Body of pancreas (tissue), 4 donors: Measurements from ENCODE around the gene TNRC6B. TPM values are rescaled to one million over a fixed set of nuclear protein-coding genes. Genes with fewer than 3 reads are reported as not detected.

Experiments used
- ATAC-seq: fragments of 150-250 bp; one replicate; pipeline ENCODE4 v1.9.1; 2016
- DNase-seq, 4 donors: peaks; one replicate each; pipeline ENCODE4 v3.0.0-alpha.2; 2019
- H3K27ac ChIP-seq, 4 donors: fragments of 200-600 bp; sonication (generic); 1 replicate in 3 of 4; 2 replicates in 1 of 4; pipeline versions ENCODE4 v1.5.1 to v1.6.1; 2016 to 2019; ENCODE audit warnings: mild to moderate bottlenecking in 1 of 4, mixed read lengths in 1 of 4, moderate library complexity in 1 of 4
- H3K27me3 ChIP-seq, 2 donors: fragments of 200-600 bp; sonication (generic); one replicate each; pipeline ENCODE4 v1.6.0; 2016; ENCODE audit warnings: mild to moderate bottlenecking in 1 of 2
- H3K36me3 ChIP-seq, 2 donors: fragments of 200-600 bp; sonication (generic); replicated peaks in 1 of 2; 2 replicates each; pipeline ENCODE4 v1.5.1; 2016; ENCODE audit warnings: low read depth in 2 of 2; ENCODE audit not compliant: insufficient read depth in 1 of 2
- H3K4me1 ChIP-seq: fragments of 200-600 bp; sonication (generic); one replicate; pipeline ENCODE4 v1.6.0; 2016
- H3K4me3 ChIP-seq, 2 donors: fragments of 200-600 bp; sonication (generic); 1 replicate in 1 of 2; 2 replicates in 1 of 2; pipeline ENCODE4 v1.5.1; 2016 to 2019
- H3K9me3 ChIP-seq, 3 donors: fragments of 200-600 bp; sonication (generic); 1 replicate in 2 of 3; 2 replicates in 1 of 3; pipeline ENCODE4 v1.5.1; 2016
- POLR2A ChIP-seq, 3 donors: fragments of 450-650 bp; IDR thresholded peaks; one replicate each; pipeline ENCODE4 v1.6.1; 2016; ENCODE audit warnings: antibody characterized with exemption in 3 of 3, mild to moderate bottlenecking in 2 of 3
- WGBS, 2 donors: methylation state at CpG; one replicate each; pipeline ENCODE4 v1.1.5; 2017; 5-methylcytosine and 5-hydroxymethylcytosine counted together
- intact Hi-C: fragments of 100-400 bp; cut with DNase I; formaldehyde crosslinking; loops from one replicate; pipeline ENCODE4 v1.15.1; 2023
- total RNA-seq, 2 donors: library from RNA; depleted of rRNA; stranded (reverse); fragments of >200 nt; gene quantifications; one replicate each; pipeline ENCODE4 v1.1.0, GENCODE V29; 2016
- TF ChIP-seq, protein P1 (sequence below), 7 experiments: fragments of 450-650 bp in 4 of 7; fragments of 200-600 bp in 3 of 7; sonication (generic) in 3 of 7; IDR thresholded peaks; one replicate each; pipeline ENCODE4 v1.5.1; 2016 to 2019; ENCODE audit warnings: antibody characterized with exemption in 7 of 7

The TNRC6B gene
- total RNA-seq, 2 donors from 2014 or later, result 25.2 to 39.9 TPM

DNA sequence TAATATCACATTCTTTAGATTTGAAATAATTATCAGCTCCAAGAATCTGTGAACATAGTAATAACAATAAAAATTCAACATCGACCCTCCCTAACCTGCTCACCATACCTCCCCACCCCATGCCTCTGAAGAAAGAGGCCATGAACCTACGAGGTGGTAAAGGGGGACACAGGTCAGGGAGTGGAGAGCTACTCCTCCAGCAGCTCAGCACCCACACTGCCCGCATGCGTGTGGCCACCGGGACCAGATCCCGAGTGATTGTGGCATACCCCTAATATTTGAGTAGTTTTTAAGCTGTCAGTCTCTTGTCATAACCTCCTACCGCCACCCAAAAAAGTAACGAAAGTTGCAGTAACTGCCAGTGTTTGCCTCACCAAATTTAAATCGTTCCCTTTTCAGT lies 151.7 kb downstream of the TNRC6B start:
- 84 to 93% methylated on average over 8 to 9 of the region's 9 CpGs for WGBS, 2 donors
- no peak for DNase-seq
- no peak overlapping the region for H3K4me3 ChIP-seq
- intact Hi-C loops, result no loop called here
- H3K36me3 ChIP-seq, result peaks cover 0 to 3% of the 10 kb centered on the region in 2 donors
- no peak overlapping the region for H3K27ac ChIP-seq
- H3K4me1 ChIP-seq, result peaks cover 5% of the 10 kb centered on the region
- H3K27me3 ChIP-seq, result no peaks in the 10 kb centered on the region
- H3K9me3 ChIP-seq, result no peaks in the 10 kb centered on the region
- TF ChIP-seq, protein P1, sequence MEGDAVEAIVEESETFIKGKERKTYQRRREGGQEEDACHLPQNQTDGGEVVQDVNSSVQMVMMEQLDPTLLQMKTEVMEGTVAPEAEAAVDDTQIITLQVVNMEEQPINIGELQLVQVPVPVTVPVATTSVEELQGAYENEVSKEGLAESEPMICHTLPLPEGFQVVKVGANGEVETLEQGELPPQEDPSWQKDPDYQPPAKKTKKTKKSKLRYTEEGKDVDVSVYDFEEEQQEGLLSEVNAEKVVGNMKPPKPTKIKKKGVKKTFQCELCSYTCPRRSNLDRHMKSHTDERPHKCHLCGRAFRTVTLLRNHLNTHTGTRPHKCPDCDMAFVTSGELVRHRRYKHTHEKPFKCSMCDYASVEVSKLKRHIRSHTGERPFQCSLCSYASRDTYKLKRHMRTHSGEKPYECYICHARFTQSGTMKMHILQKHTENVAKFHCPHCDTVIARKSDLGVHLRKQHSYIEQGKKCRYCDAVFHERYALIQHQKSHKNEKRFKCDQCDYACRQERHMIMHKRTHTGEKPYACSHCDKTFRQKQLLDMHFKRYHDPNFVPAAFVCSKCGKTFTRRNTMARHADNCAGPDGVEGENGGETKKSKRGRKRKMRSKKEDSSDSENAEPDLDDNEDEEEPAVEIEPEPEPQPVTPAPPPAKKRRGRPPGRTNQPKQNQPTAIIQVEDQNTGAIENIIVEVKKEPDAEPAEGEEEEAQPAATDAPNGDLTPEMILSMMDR (IDR thresholded peaks at IDR 0.05), result no peak
- no peak for TF ChIP-seq POLR2A (IDR thresholded peaks at IDR 0.05)
- ATAC-seq, result no peak

- Histone ChIP-seq H3K36me3 (peaks cover 0 to 3% of the 10 kb centered on the region in 2 donors), H3K27ac (no peak overlapping the region), H3K9me3 (no peaks in the 10 kb centered on the region), H3K27me3 (no peaks in the 10 kb centered on the region), H3K4me3 (no peak overlapping the region), H3K4me1 (peaks cover 5% of the 10 kb centered on the region)
- TF ChIP-seq, protein P1 (IDR thresholded peaks at IDR 0.05), result no peak
- no peak for TF ChIP-seq POLR2A (IDR thresholded peaks at IDR 0.05)
- intact Hi-C loops, result no loop called here
- 89 to 91% methylated on average over 4 of the region's 4 CpGs for WGBS, 2 donors
- ATAC-seq (no peak), DNase-seq (no peak)
Measured at GRCh38 chr22:40330086-40330485, 152.4 kb downstream of the TNRC6B start.

- DNase-seq, result no peak
- peaks cover 0 to 3% of the 10 kb centered on the region in 2 donors for H3K36me3 ChIP-seq
- no peak overlapping the region for H3K27ac ChIP-seq
- TF ChIP-seq, protein P1 (IDR thresholded peaks at IDR 0.05), result no peak
- TF ChIP-seq POLR2A (IDR thresholded peaks at IDR 0.05), result no peak
- intact Hi-C loops, result no loop called here
- H3K9me3 ChIP-seq, result no peaks in the 10 kb centered on the region
- peaks cover 5% of the 10 kb centered on the region for H3K4me1 ChIP-seq
- no peak overlapping the region for H3K4me3 ChIP-seq
- no peaks in the 10 kb centered on the region for H3K27me3 ChIP-seq
- ATAC-seq, result no peak
- WGBS, 2 donors, result 82 to 92% methylated on average over 10 of the region's 10 CpGs
Measured at GRCh38 chr22:40330615-40331014, 152.9 kb downstream of the TNRC6B start.

DNA sequence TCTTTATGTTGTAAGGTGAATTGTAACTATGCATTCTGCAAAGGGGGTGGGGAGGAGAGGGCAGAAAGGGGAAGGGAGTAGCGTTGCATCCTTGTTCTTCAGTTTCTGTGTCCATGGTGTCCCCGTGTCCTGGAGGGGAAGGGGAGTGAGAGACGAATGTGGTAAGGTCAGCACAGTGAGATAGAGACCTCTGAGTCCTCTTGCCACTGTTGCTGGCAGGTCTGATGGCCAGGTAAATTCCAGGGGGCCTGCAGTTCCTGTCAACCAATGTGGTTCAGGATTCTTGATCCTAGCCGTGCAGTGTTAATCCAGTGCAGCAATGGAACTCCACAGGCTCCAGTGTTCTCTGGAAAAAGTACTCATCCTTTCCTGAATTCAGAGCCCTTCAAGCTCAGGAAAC lies 154.0 kb downstream of the TNRC6B start:
- Histone ChIP-seq H3K27ac (no peak overlapping the region), H3K27me3 (no peaks in the 10 kb centered on the region), H3K36me3 (peaks cover 0 to 3% of the 10 kb centered on the region in 2 donors), H3K9me3 (no peaks in the 10 kb centered on the region), H3K4me1 (peaks cover 5% of the 10 kb centered on the region), H3K4me3 (no peak overlapping the region)
- 79 to 81% methylated on average over 4 of the region's 4 CpGs for WGBS, 2 donors
- intact Hi-C loops, result no loop called here
- no peak for ATAC-seq
- no peak for DNase-seq
- no peak for TF ChIP-seq POLR2A (IDR thresholded peaks at IDR 0.05)
- TF ChIP-seq, protein P1 (IDR thresholded peaks at IDR 0.05), result no peak

DNA sequence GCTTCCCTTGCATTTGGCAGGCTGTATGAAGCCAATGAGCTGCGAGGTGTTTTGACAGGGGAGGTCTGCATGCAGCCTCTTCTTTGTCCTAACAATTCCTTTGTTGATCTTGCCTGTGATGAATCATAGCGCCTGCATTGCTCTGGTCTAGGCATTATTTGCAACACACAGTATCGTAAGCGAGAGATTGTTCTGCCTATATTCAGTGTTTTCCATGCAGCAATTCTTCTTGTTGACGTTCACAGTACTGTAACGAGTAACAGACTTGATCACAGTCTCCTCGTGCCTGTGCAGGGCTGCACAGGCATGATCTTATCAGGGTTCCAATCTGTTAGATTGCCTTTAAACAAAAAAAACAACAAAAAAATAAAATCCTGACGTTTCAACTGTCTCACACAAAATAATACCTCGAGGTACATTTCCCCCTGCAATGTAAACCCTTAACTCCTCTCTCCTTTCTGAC lies 154.6 kb downstream of the TNRC6B start:
- DNase-seq (no peak), ATAC-seq (no peak)
- H3K36me3 ChIP-seq, result no peaks in the 10 kb centered on the region
- H3K9me3 ChIP-seq, result no peaks in the 10 kb centered on the region
- H3K27ac ChIP-seq, result no peak overlapping the region
- H3K4me3 ChIP-seq, result no peak overlapping the region
- intact Hi-C loops, result no loop called here
- TF ChIP-seq POLR2A (IDR thresholded peaks at IDR 0.05), result no peak
- TF ChIP-seq, protein P1 (IDR thresholded peaks at IDR 0.05), result no peak
- H3K27me3 ChIP-seq, result no peaks in the 10 kb centered on the region
- whole genome bisulfite sequencing, 2 donors, result 75 to 77% methylated on average over 9 of the region's 9 CpGs
- peaks cover 5% of the 10 kb centered on the region for H3K4me1 ChIP-seq
